Right forelimb (tissue), 1 donor: ENCODE results near the gene CST2.
"Not testable (repeated sequence)": the region's sequence is repeated elsewhere in the genome, so short reads cannot be mapped to it uniquely, and the experiment has no call there.

Source experiments
- DNase-seq: peaks from one replicate; pipeline ENCODE4 v3.0.0-alpha.2; 2018

CST2 gene

GRCh38 chr20:23826541-23827021 lies at the start of gene CST2:
Gene CST2 (minus strand): TSS chr20:23826729. CDS start chr20:23826660, 69 bp downstream.
- DNase-seq: no peak

DNA sequence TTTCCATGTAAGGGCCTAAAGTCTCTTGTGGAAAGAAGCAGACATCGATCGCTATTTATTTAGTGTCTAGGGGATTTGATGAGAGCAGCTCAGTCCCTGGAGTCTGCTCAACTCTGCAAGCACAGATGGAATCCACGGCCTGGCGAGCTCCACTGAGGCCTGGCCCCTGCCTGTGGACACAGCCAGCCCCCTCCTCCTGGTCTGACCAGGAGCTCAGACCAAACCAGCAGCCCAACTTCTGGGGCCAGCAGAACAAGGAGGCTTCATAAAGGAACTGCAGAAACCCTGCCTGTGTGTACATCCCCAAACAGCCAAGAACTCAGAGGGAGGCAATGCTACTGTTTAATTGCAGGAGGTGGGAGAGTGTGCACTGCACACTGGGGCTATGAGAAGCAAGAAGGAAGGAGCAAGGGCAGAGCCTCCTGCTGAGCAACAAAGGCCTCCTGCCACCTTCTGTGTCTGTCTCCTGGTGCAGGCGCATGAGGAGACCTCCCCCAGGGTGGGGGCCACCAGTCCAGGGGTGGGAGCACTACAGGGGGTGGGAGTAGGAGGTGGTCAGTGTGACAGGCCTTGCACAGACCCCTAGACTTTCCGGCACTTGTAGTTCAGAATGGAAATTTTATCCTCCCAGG lies 49.2 kb upstream of the CST2 start:
- peak; percentile 23 for DNase-seq

- DNase-seq: peak; percentile 30
These were observed 48.2 kb upstream of the CST2 start for GRCh38 chr20:23874747-23875146.

DNA sequence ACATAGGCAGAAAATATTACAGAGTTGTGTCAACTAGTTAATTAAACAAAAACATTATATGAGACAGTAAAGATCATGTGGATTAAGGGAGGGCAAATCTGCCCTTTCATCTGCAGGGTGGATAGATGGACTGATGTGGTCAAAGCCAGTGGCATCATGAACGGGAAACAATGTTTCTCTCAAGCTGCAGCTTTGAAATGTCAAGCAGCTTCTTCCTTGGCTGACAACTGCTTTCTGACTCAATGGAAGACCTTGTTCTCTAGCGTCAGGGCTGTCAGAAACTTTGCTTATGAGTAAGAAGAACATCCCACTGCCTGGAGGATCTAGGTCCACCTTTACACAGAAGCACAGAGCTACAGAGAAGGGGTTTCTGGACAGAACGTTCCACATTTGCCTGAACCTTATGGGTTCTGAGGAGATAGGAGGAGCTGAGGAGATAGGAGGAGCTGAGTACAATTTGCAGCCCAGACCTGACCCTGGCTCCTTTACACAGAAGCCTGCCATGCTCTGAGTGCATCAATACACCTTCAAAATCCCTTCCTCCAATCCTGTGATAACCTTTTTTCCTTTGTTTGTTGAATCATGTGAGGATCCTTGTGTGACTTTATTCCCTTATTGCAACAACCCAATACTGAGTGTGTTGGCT lies 47.0 kb upstream of the CST2 start:
- DNase-seq: no peak

- DNase-seq: no peak
These were observed 45.5 kb upstream of the CST2 start for GRCh38 chr20:23872065-23872464.

- DNase-seq: peak; percentile 15
These were observed 43.9 kb upstream of the CST2 start for GRCh38 chr20:23870461-23870860.

- peak; percentile 13 for DNase-seq
These were observed 43.0 kb upstream of the CST2 start for GRCh38 chr20:23869520-23869919.

- DNase-seq: no peak
These were observed 41.8 kb upstream of the CST2 start for GRCh38 chr20:23868321-23868720.

DNA sequence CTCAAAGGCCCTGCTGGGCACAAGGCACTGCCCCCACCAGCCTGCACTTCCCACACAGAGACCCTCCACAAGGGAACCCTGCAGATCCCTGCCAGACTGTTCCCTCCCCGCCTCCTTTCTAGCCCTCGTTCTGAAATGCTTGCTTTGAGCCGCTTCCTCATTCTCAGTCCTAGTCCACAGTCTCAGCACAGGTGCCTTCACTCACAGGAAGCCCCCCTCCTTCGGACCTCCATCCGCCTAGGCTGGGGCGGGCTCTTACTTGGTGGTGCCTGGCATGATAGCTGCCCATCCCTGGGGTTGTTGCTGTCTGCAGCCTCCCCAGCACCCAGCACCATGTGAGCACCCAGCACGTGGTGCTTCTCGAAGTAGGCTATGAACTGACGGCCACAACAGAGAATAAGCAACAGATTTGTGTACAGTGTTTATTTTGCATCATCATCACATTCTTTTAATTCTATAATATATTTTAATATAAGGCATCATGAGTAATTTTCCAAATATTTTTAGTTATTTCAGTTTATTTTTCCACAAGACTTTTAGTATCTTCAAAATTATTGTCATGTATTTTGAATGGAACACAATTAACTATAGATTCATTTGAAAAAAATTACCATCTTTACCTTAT lies 40.7 kb upstream of the CST2 start:
- DNase-seq: peak; percentile 12

GRCh38 chr20:23860771-23861170 lies 34.2 kb upstream of the CST2 start:
- not testable (repeated sequence) for DNase-seq

DNA sequence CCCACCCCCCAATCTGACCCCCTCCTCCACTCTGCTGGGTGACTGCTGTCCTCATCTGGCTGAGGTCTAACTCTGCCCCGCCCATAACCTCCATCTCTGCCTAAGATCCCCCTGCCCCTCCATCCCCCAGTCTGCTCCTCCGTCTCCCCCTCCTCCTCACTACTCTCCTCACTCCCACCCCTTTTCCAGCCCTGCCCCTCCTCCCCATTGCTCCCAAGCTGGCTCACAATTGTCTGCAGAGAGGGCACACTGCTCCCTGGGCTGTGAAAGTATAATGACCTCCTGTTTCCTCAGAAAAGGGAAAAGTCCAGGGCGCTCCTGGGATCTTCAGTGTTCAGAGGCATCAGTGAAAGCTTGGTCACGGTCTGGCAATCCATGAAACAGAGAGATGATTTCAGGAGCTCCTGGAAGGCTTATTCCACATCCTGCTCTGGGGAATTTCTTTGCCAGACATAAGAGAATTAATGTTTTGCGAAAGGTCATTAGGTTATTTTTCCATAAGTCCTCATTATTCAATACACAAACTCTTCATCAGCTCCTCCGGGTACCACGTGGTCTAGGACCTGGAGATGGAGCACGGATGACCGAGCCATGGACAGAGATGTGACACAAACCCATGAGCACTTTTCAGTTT lies 31.6 kb upstream of the CST2 start:
- DNase-seq: no peak

GRCh38 chr20:23856736-23857135 lies 30.2 kb upstream of the CST2 start:
- no peak for DNase-seq

DNA sequence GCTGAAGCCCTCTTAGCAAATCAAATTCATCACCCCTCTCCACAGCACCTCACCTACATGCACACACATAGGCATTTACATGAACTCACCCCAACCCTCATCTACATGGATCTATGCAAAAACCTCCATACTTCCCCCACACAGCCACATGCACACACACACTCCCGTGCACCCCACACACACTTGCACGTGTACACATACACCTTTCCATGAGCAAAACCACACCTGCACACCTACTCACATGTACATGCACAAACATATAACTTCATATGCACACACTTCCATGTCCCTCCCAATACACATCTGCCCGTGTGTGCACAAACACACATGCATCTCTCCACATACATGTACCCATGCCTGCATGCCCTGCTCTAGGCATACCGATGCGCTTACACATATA lies 29.7 kb upstream of the CST2 start:
- DNase-seq: no peak

DNA sequence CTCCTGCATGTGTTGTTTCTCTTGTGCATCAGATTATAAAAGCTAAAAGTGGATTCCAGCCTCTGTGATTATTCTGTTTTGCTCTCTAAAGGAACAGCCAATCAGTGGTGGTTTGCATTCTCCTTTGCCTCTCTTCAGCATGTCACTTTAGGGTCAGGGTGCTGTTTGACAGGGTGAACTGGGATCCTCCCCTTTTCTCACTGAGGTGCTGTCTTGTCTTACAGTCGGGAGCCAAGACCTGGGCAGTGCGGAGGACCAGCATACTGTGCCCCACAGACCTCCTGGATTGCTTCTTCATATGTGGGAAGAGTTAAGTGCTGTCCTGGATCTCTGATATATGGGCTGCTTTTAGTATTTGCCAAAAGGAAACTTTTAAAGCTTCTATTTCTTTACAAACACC lies 15.2 kb upstream of the CST2 start:
- DNase-seq: no peak

- DNase-seq: no peak
These were observed 9.2 kb upstream of the CST2 start for GRCh38 chr20:23835716-23836115.

GRCh38 chr20:23832775-23833513 lies 6.4 kb upstream of the CST2 start:
- DNase-seq: no peak

DNA sequence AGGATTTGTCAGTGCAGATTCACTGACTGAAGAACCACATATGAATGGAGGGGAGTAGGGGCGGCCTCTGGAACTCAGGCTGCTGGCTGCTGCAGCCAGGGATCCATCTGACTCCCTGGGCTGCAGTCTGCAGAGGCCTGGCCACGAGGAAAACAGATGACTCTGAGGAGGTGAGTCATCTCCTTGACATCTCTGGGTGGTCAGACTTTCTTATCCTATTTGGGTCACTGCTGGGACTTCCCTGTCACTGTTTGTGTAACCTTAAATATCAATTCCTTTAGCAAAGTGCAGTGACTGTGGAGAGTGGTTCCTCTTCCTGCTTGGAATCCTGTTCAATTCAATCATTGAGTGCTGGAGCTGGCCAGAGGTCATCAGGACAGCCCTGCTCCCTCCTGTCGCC lies 5.4 kb upstream of the CST2 start:
- not testable (repeated sequence) for DNase-seq

DNA sequence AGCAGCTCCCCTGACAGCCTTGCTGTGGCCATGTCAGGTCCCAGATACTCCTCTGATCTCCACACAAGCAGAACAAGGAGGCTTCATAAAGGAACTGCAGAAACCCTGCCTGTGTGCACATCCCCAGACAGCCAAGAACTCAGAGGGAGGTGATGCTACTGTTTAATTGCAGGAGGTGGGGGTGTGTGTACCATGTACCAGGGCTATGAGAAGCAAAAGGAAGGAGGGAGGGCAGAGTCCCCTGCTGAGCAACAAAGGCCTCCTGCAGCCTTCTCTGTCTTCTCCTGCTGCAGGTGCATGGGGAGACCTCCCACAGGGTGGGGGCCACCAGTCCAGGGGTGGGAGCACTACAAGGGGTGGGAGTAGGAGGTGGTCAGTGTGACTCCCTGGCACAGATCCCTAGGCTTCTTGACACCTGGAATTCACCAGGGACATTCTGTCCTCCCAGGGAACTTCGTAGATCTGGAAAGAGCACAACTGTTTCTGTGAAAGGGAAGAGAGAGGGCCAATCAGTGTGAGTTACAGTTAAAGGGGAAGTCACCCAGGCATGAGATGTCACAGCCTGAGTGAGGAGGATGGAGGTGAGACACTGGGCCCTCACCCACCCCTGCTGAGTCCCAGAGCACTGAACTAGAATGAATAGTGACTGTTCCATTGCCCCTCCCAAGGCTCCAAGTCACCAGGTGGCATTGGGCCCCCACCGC lies 2.8 kb downstream of the CST2 start:
- no peak for DNase-seq

DNA sequence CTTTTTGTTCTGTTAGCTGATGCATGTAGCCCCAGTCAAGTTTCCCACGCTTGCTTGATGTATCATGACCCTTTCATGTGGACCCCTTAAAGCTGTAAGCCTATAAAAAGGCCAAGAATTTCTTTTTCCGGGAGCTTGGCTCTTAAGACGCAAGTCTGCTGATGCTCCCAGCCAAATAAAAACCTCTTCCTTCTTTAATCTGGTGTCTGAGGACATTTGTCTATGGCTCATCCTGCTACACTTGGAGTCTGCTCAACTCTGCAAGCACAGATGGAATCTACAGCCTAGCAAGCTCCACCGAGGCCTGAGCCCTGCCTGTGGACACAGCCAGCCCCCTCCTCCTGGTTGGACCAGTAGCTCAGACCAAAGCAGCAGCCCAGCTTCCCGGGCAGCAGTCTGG lies 3.4 kb downstream of the CST2 start:
- DNase-seq: no peak

GRCh38 chr20:23820493-23820892 lies 6.0 kb downstream of the CST2 start:
- DNase-seq: no peak

- DNase-seq: not testable (repeated sequence)
These were observed 15.0 kb downstream of the CST2 start for GRCh38 chr20:23811559-23811958.

- DNase-seq: not testable (repeated sequence)
These were observed 16.2 kb downstream of the CST2 start for GRCh38 chr20:23810349-23810748.
